ENCODE data around the gene PROSER2. TPM values are rescaled to one million over a fixed set of nuclear protein-coding genes. Genes with fewer than 3 reads are reported as not detected.
A peak's percentile ranks its signal among the peaks of the same experiment; 100 is the strongest.

PROSER2 gene, protein sequence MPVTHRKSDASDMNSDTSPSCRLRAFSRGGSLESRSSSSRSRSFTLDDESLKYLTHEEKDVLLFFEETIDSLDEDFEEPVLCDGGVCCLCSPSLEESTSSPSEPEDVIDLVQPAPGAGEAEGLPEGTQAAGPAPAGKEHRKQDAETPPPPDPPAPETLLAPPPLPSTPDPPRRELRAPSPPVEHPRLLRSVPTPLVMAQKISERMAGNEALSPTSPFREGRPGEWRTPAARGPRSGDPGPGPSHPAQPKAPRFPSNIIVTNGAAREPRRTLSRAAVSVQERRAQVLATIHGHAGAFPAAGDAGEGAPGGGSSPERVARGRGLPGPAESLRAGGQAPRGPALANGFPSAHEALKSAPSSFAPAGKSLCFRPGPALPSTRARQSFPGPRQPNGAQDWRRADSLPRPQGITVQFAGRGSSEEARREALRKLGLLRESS
- total RNA-seq (under 1 TPM; 0.83 to 0.93 TPM), polyA plus RNA-seq (under 1 TPM in 2 of 3 donors, not detected in 1; 0.31 to 0.39 TPM), total RNA-seq (0 to 2.6 (median 0.53) reads per million in 6 experiments)

DNA sequence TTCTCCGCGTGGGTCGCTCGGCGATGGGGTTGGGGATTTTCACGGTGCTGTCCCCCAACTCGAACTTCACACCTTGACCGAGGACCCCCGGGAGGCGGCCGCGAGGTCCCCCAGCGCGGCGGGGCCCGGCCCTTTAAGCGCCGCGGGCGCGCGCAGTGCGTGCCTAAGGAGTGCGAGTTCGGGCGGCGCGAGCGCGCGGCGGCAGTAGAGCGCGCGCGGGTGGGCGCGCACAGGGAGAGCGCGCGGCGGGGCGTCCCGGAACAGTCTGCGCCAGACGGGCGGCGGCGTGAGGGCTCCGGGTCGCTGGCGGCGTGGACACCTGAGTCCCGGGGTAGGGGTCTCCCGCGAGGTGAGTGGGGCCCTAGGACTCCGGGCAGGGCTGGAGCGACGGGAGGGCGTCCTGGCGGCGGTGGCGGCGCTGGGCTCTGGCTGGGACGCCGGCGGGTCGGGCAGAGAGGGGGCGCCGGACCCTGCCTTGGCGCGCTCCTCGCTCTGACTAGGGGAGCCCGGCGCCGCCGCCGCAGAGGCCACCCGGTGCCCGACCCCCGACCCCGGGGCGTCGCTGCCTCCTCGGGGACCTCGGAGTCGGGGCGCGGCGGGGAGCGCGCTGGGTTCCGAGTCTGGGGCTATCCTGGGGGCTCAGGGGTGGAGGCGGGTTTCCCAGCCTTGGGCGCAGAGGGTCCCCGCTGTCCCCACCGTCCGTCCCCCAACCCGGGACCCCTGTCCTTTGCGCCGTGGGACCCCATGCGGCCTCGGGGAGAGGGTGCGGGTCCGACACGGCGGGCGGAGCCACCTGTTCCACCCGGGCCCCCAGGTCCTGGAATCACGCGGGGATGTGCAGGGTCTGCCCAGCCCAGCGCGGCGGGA lies at the start of gene PROSER2:
Gene PROSER2, plus strand, starts transcription at position 235 of the 867 bp plus-strand sequence. CDS start 28,722 bp downstream, outside the sequence.
- Mint-ChIP-seq H3K9me3 (no peaks in the 10 kb centered on the region), H3K36me3 (peaks cover 0 to 2% (median 0%) of the 10 kb centered on the region in 3 donors), H3K27ac (peak within 1 kb of the TSS in 2 of 10 donors; percentile 35 to 58), H3K4me1 (peaks cover 7 to 14% (median 11%) of the 10 kb centered on the region in 4 donors), H3K4me3 (peak within 1 kb of the TSS; percentile 65 to 87 (median 78)), H3K27me3 (peaks cover 20 to 69% (median 39%) of the 10 kb centered on the region in 5 donors)
- POLR2A ChIA-PET = interaction anchor here (0.5 kb wide), 1 partner anchor 11 kb away, joined by 3 read pairs; no protein-coding TSS in a partner anchor
- peak in 8 of 10 donors; percentile 7 to 54 (median 34) for DNase-seq
- ATAC-seq = peak; percentile 80 to 86

DNA sequence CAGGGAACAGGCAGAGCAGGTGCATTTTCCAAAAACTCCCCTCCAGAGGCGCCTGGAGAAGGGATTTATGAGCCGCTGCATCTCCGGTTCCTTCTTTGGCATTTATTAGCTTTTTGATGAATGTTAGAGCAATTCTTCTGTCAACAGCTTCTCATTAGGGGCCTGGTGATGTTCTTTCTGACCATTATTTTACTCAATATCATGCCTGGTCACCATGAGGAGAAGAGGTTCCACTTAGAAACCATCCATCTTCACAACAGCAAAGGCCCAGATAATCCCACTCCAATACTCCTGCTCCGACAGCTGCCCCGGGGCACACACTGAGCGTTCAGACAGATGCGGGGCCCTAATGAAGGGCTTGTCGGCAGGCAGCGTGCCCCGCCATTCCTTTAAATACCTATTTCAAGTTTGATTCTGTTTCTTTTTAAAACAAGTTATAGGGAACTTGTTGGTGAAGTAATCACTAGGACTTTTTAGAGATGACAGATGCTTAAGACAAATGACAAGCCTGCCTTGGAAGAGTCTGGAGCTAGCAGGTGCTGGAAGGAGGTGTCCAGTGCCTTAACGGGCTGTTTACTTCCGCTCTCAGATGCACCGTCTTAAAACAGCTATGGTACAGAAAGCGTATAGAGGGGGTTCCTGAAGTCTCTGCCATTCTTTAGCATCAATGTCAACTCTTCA lies 49.3 kb upstream of the PROSER2 start:
- peaks cover 0 to 6% (median 0%) of the 10 kb centered on the region in 5 donors for H3K27me3 Mint-ChIP-seq
- POLR2A ChIA-PET = no interaction called here
- no peaks in the 10 kb centered on the region for H3K36me3 Mint-ChIP-seq
- DNase-seq (no peak), ATAC-seq (no peak)
- H3K4me1 Mint-ChIP-seq = no peaks in the 10 kb centered on the region
- H3K27ac Mint-ChIP-seq = no peak overlapping the region
- no peaks in the 10 kb centered on the region for H3K9me3 Mint-ChIP-seq
- no peak overlapping the region for H3K4me3 Mint-ChIP-seq

DNA sequence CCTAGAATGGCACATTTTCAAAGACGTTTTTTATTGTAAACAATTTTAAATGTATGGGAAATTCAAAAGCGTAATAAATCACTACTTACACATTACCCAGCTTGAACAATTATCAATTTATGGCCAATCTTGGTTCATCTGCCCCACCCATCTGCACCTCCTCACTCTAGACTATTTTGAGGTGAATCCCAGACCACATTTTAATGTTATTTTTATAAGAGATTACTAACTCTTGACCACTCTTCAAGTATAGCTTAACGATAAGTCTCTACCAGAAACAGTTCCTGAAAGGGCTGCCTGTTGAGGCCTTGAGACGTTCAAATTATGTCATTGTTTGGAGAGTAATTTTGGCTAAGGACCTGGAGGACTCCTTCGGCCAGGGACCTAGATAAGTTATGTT lies 47.7 kb upstream of the PROSER2 start:
- Mint-ChIP-seq H3K27me3 (peaks cover 0 to 9% (median 0%) of the 10 kb centered on the region in 5 donors), H3K4me3 (no peak overlapping the region)

DNA sequence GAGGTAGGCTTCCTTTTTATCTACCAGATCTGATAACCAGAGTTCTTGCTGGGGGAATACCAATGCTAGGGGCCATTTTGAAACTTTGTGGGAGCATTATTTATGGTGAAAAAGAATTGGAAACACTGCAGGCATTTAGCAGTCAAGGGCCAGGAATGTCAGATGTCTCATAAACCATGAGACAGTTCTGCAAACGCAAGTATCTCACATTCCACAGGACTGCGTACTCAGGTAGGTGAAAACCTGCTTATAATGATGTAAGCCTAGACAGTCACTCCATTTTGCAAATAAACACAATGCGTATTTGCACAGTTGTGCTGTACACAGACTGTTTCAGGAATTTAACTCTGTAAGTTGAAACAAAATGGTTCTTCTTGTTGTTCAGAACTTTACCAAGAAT lies 47.1 kb upstream of the PROSER2 start:
- H3K27me3 Mint-ChIP-seq = peaks cover 0 to 9% (median 0%) of the 10 kb centered on the region in 5 donors
- POLR2A ChIA-PET = no interaction called here
- no peaks in the 10 kb centered on the region for H3K9me3 Mint-ChIP-seq

More for the DNA sequence above, 47.7 kb upstream of the PROSER2 start:
- DNase-seq = no peak
- POLR2A ChIA-PET = no interaction called here
- H3K4me1 Mint-ChIP-seq = no peaks in the 10 kb centered on the region
- no peak for ATAC-seq
- H3K27ac Mint-ChIP-seq = no peak overlapping the region
- no peaks in the 10 kb centered on the region for H3K9me3 Mint-ChIP-seq
- no peaks in the 10 kb centered on the region for H3K36me3 Mint-ChIP-seq

DNA sequence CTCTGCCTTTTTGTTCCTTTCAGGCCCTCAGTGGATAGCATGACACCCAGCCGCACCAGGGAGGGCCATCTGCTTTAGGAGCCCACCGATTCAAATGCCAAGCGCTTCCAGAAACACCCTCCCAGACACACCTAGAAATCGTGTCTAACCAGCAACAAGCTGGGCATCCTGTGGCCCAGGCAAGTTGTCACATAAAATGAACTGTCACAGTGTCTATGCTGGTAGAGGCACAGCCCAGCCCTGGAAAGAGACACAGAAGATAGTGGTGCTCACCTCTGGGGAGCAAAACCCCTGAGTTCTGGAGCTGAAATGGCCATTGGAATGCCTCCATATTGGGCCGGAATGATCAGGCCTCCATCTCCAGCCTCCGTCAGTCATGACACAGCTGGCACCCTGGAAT lies 42.0 kb upstream of the PROSER2 start:
- Mint-ChIP-seq H3K36me3 (no peaks in the 10 kb centered on the region), H3K27me3 (peaks cover 0 to 9% (median 0%) of the 10 kb centered on the region in 5 donors), H3K4me1 (peaks cover 0 to 6% (median under 1%) of the 10 kb centered on the region in 4 donors), H3K4me3 (no peak overlapping the region), H3K27ac (no peak overlapping the region), H3K9me3 (no peaks in the 10 kb centered on the region)
- POLR2A ChIA-PET = no interaction called here
- no peak for DNase-seq
- ATAC-seq = no peak

More for the DNA sequence above, 47.1 kb upstream of the PROSER2 start:
- Mint-ChIP-seq H3K27ac (no peak overlapping the region), H3K36me3 (no peaks in the 10 kb centered on the region), H3K4me1 (no peaks in the 10 kb centered on the region), H3K4me3 (no peak overlapping the region)
- DNase-seq (no peak), ATAC-seq (no peak)

DNA sequence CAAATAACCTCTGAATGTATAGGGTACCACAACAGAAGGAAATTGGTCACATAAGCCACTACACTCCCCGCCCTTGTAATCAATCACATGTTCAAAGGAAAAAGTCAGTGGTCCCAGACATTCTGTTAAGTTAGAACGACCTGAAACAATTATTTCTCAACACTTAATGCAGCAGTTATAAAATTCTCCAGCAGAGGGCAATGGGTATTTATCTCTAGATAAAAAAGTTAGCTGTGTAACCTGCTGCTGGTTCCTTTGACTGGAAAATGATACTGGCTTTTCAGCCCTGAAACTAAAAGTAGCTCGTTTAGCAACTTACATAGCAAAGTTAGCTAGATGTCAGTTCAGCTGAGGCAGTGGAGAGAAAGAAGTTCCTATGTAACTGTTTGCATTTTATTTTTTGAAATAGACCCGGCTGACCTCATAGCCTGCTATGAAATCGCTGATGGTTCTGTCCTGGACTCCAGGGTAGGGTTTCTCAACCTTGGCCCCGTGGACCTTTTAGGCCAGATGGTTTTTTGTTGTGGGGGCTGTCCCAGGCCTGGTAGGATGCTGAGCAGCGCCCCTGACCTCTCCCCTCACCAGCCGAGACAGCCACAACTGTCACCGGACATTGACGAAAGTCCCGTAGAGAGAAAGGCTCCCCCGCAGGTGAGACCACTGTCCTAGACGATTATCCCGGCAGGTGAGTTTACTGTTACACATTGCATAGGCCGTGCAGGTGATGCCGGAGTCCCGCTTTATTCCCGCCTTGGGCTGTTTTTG lies 40.2 kb upstream of the PROSER2 start:
- POLR2A ChIA-PET = no interaction called here
- no peak overlapping the region for H3K27ac Mint-ChIP-seq

DNA sequence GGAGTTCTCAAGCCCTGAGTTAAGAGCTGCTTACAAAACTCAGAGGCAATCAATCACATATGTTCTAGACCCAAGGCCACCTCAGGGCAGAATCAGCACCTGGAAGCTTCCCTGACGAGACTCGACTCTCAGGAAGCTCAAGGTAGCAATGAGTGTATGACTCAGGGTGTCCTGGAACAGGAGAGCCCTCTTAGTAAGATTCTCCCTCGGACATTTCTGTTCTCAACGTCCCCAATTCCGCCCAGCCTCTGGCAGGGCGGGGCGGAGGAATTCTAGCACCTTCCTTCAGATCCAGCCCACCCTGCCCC lies 39.6 kb upstream of the PROSER2 start:
- no peak overlapping the region for H3K4me3 Mint-ChIP-seq
- peaks cover 0 to 18% (median 4%) of the 10 kb centered on the region in 5 donors for H3K27me3 Mint-ChIP-seq
- H3K4me1 Mint-ChIP-seq = peaks cover 0 to 6% (median under 1%) of the 10 kb centered on the region in 4 donors
- ATAC-seq (no peak), DNase-seq (no peak)
- POLR2A ChIA-PET = no interaction called here
- H3K9me3 Mint-ChIP-seq = no peaks in the 10 kb centered on the region
- no peaks in the 10 kb centered on the region for H3K36me3 Mint-ChIP-seq
- no peak overlapping the region for H3K27ac Mint-ChIP-seq

More for the DNA sequence above, 40.2 kb upstream of the PROSER2 start:
- DNase-seq = peak in 5 of 10 donors; percentile 10 to 57 (median 50)
- H3K9me3 Mint-ChIP-seq = no peaks in the 10 kb centered on the region
- H3K36me3 Mint-ChIP-seq = no peaks in the 10 kb centered on the region
- H3K4me1 Mint-ChIP-seq = peaks cover 0 to 6% (median under 1%) of the 10 kb centered on the region in 4 donors
- peaks cover 0 to 18% (median 3%) of the 10 kb centered on the region in 5 donors for H3K27me3 Mint-ChIP-seq
- ATAC-seq = peak; percentile 44 to 53
- H3K4me3 Mint-ChIP-seq = no peak overlapping the region

DNA sequence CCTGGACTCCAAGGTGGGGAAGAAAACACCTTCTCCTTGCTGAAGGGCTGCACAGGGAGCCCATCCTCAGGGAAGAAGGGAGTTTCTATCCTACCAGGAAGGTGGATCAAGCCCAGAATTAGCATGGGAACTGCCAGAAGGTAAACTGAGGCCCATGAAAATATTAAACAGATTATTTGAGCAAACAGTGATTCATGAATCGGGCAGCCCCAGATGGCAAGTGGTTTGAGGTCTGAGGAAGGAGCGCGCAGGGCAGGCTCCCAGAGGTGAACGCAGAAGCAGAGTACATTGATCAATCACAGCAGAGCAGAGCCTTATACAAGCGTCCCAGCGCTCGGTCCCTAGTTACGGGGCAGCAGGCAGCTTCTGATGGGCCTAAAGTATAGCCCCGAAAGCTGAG lies 35.8 kb upstream of the PROSER2 start:
- POLR2A ChIA-PET = no interaction called here
- peaks cover 0 to 16% (median 4%) of the 10 kb centered on the region in 5 donors for H3K27me3 Mint-ChIP-seq
- no peak overlapping the region for H3K4me3 Mint-ChIP-seq
- no peak overlapping the region for H3K27ac Mint-ChIP-seq
- ATAC-seq = no peak
- H3K36me3 Mint-ChIP-seq = no peaks in the 10 kb centered on the region
- no peaks in the 10 kb centered on the region for H3K9me3 Mint-ChIP-seq
- DNase-seq = no peak
- H3K4me1 Mint-ChIP-seq = peaks cover 0 to 6% (median under 1%) of the 10 kb centered on the region in 4 donors

DNA sequence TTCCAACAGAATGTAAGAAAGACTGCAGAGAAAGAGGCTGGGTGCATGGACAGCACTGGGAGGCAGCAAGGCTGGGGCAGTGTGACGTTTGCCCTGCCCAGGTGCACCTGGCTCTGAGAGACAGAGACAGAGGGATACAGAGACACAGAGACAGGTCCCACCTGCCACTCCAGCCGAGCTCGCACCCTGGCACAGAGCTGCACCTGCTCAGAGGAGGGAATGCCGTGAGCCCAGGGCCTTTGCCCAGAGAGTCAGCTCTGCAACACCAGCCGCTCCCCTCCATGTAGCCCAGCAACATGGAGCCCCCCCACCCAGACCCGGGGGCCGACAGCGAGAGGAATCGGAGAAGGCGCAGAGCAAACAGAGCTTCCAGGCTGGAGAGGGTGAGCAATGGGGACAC lies 35.3 kb upstream of the PROSER2 start:
- Mint-ChIP-seq H3K27ac (no peak overlapping the region), H3K4me3 (no peak overlapping the region), H3K36me3 (no peaks in the 10 kb centered on the region), H3K4me1 (peaks cover 0 to 2% (median 0%) of the 10 kb centered on the region in 4 donors), H3K27me3 (peaks cover 0 to 16% (median 4%) of the 10 kb centered on the region in 5 donors), H3K9me3 (no peaks in the 10 kb centered on the region)
- DNase-seq (no peak), ATAC-seq (no peak)
- POLR2A ChIA-PET = no interaction called here

DNA sequence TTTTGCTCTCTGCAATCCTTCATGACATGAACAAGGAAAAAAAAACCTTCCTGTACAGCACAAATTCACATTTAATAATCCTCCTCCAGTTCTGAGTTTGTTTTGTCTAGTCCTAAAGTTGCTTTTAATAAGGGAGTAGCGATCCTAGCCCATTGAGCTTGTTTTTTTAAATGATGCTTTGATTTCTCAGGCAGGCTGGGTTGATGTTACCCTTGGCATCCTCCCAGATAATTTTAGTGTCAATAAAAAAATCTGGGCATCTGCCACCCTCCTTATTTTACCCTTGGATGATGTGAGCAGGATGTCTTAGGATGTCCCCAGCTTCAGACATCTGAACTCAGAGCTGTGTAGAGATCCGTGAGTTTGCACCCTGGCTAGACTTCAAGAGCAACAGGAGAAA lies 33.9 kb upstream of the PROSER2 start:
- Mint-ChIP-seq H3K27ac (no peak overlapping the region), H3K9me3 (no peaks in the 10 kb centered on the region), H3K4me3 (no peak overlapping the region), H3K27me3 (peaks cover 0 to 16% (median 4%) of the 10 kb centered on the region in 5 donors), H3K4me1 (no peaks in the 10 kb centered on the region), H3K36me3 (no peaks in the 10 kb centered on the region)
- DNase-seq (no peak), ATAC-seq (no peak)
- POLR2A ChIA-PET = no interaction called here

DNA sequence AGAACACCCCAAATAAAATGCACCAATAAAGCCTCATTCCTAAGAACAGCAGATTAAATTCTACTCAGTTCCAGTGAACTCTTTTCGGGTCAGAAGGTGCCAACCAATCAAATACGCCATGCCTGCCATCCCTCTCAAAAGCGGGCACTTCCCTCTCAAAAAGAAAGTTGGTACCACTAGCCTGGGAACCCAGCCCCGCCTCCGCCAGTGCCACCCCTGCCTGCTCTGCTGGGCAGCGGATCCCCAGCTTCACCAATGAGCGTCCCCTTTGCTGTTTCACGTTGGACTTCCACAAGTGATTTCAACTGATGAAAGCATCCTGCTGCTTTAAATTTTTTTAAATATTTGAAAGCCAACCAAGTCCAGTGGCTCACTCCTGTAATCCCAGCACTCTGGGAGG lies 33.2 kb upstream of the PROSER2 start:
- no peaks in the 10 kb centered on the region for H3K4me1 Mint-ChIP-seq
- no peaks in the 10 kb centered on the region for H3K36me3 Mint-ChIP-seq
- no peak for DNase-seq
- peaks cover 0 to 16% (median 4%) of the 10 kb centered on the region in 5 donors for H3K27me3 Mint-ChIP-seq
- POLR2A ChIA-PET = no interaction called here
- no peak for ATAC-seq
- no peak overlapping the region for H3K4me3 Mint-ChIP-seq
- no peak overlapping the region for H3K27ac Mint-ChIP-seq
- no peaks in the 10 kb centered on the region for H3K9me3 Mint-ChIP-seq
